K562 (cell line): ENCODE data around the gene SEC22C. TPM values are rescaled to one million over a fixed set of nuclear protein-coding genes. Genes with fewer than 3 reads are reported as not detected.

Experiments
- CBX2 ChIP-seq: fragments of 200-600 bp; sonication (generic); IDR thresholded peaks from one replicate; pipeline ENCODE4 v1.6.1; 2012; ENCODE audit warnings: mild to moderate bottlenecking, low read length, inconsistent platforms; ENCODE audit not compliant: insufficient read depth, poor library complexity, severe bottlenecking
- CREM ChIP-seq: IDR thresholded peaks from 2 replicates; pipeline ENCODE4 v1.6.1; 2014; ENCODE audit warnings: antibody characterized with exemption, low read depth
- ELF4 ChIP-seq: fragments of 450-650 bp; formaldehyde crosslinking; IDR thresholded peaks from 2 replicates; pipeline ENCODE4 v1.4.0; 2022; ENCODE audit warnings: missing genetic modification characterization
- ETV1 ChIP-seq: fragments of 450-650 bp; conservative IDR thresholded peaks from 2 replicates; pipeline ENCODE4 v1.6.1; 2016; ENCODE audit warnings: missing genetic modification characterization, control low read depth, low read depth, missing compliant biosample characterization
- GABPB1 ChIP-seq: sonication (generic); formaldehyde crosslinking; IDR thresholded peaks from 2 replicates; pipeline ENCODE4 v1.8.0; 2022; ENCODE audit warnings: mild to moderate bottlenecking, missing genetic modification reagents
- HDAC2 ChIP-seq: fragments of 450-650 bp; IDR thresholded peaks from 2 replicates; pipeline ENCODE4 v1.6.1; 2016; ENCODE audit warnings: mild to moderate bottlenecking
- HDGF ChIP-seq: fragments of 450-650 bp; IDR thresholded peaks from 2 replicates; pipeline ENCODE4 v1.6.1; 2016
- JUNB ChIP-seq: fragments of 450-650 bp; formaldehyde crosslinking; conservative IDR thresholded peaks from 2 replicates; pipeline ENCODE4 v1.4.0; 2020; ENCODE audit warnings: mild to moderate bottlenecking
- LEF1 ChIP-seq: fragments of 450-650 bp; IDR thresholded peaks from 2 replicates; pipeline ENCODE4 v1.6.1; 2016; ENCODE audit warnings: mild to moderate bottlenecking
- SMARCB1 ChIP-seq: IDR thresholded peaks from 2 replicates; pipeline ENCODE4 v1.6.1; 2011; ENCODE audit warnings: improper control_type of control experiment, low read depth; ENCODE audit not compliant: insufficient read length
- SMARCC2 ChIP-seq: fragments of 450-650 bp; IDR thresholded peaks from 2 replicates; pipeline ENCODE4 v1.6.1; 2017; ENCODE audit warnings: antibody characterized with exemption, moderate library complexity, mild to moderate bottlenecking, low read depth
- SPI1 ChIP-seq: IDR thresholded peaks from 2 replicates; pipeline ENCODE4 v1.6.1; 2011; ENCODE audit warnings: low read depth, low read length, control low read depth, borderline replicate concordance
- STAG1 ChIP-seq: sonication (generic); formaldehyde crosslinking; IDR thresholded peaks from 2 replicates; pipeline ENCODE4 v1.5.0; 2020; ENCODE audit warnings: missing genetic modification reagents, borderline replicate concordance
- SUPT5H ChIP-seq: fragments of 450-650 bp; IDR thresholded peaks from 2 replicates; pipeline ENCODE4 v1.6.1; 2016
- TAF7 ChIP-seq: fragments of 450-650 bp; IDR thresholded peaks from 2 replicates; pipeline ENCODE4 v1.6.1; 2016; ENCODE audit warnings: missing genetic modification characterization, missing compliant biosample characterization
- ZNF282 ChIP-seq: sonication (generic); formaldehyde crosslinking; IDR thresholded peaks from 2 replicates; pipeline ENCODE4 v1.8.1; 2023; ENCODE audit warnings: missing genetic modification reagents
- ZNF584 ChIP-seq: fragments of 200-800 bp; sonication (Bioruptor generic); IDR thresholded peaks from 2 replicates; pipeline ENCODE4 v1.6.1; 2016; ENCODE audit warnings: low read depth, mild to moderate bottlenecking, missing genetic modification characterization, missing compliant biosample characterization
- polyA plus RNA-seq, 8 experiments: library from polyadenylated mRNA; depleted of rRNA in 4 of 8; stranded (reverse) in 5 of 8; unstranded in 3 of 8; fragments of >200 nt; fragmentation: Nextera tagmentation in 2 of 8; fragmentation: Illumina TruSeq in 1 of 8; extraction: Ambion mirVana in 2 of 8; extraction: Trizol in 1 of 8; gene quantifications; 2 replicates each; pipeline versions ENCODE4 v1.2.1 to v1.2.3, GENCODE V29; 2011 to 2014; ENCODE audit warnings: inconsistent platforms in 1 of 8, missing spikeins in 1 of 8
- total RNA-seq, 7 experiments: library from RNA; depleted of rRNA in 6 of 7; stranded (reverse); fragments of >200 nt in 6 of 7; fragmentation: Illumina TruSeq in 2 of 7; extraction: Trizol in 2 of 7; gene quantifications; 2 replicates each; pipeline versions ENCODE4 v1.2.1 to v1.2.3, GENCODE V29; 2011 to 2021; ENCODE audit warnings: low replicate concordance in 1 of 7
- TF ChIP-seq, protein P1 (sequence below), 2 experiments: fragments of 450-650 bp in 1 of 2; sonication (generic) in 1 of 2; formaldehyde crosslinking; conservative IDR thresholded peaks; 2 replicates each; pipeline versions ENCODE4 v1.4.0 to v1.8.1; 2020 to 2022; ENCODE audit warnings: mild to moderate bottlenecking in 1 of 2, missing genetic modification reagents in 1 of 2
- TF ChIP-seq, protein P2 (sequence below): fragments of 450-650 bp; formaldehyde crosslinking; conservative IDR thresholded peaks from 2 replicates; pipeline ENCODE4 v1.4.0; 2022; ENCODE audit warnings: mild to moderate bottlenecking, missing genetic modification characterization
- TF ChIP-seq, protein P3 (sequence below): sonication (generic); formaldehyde crosslinking; IDR thresholded peaks from 2 replicates; pipeline ENCODE4 v1.8.1; 2023; ENCODE audit warnings: mild to moderate bottlenecking, missing genetic modification reagents
- TF ChIP-seq, protein P4 (sequence below): fragments of 250-450 bp; sonication (Bioruptor Pico); IDR thresholded peaks from 2 replicates; pipeline ENCODE4 v1.4.0; 2020; ENCODE audit warnings: borderline replicate concordance

Gene SEC22C
- total and polyA plus RNA-seq, 9 of the 15 experiments (the other 6 are each of a cell fraction or from before 2014, with no cell fraction given), result 35.6 to 68.4 (median 50.7) TPM

DNA sequence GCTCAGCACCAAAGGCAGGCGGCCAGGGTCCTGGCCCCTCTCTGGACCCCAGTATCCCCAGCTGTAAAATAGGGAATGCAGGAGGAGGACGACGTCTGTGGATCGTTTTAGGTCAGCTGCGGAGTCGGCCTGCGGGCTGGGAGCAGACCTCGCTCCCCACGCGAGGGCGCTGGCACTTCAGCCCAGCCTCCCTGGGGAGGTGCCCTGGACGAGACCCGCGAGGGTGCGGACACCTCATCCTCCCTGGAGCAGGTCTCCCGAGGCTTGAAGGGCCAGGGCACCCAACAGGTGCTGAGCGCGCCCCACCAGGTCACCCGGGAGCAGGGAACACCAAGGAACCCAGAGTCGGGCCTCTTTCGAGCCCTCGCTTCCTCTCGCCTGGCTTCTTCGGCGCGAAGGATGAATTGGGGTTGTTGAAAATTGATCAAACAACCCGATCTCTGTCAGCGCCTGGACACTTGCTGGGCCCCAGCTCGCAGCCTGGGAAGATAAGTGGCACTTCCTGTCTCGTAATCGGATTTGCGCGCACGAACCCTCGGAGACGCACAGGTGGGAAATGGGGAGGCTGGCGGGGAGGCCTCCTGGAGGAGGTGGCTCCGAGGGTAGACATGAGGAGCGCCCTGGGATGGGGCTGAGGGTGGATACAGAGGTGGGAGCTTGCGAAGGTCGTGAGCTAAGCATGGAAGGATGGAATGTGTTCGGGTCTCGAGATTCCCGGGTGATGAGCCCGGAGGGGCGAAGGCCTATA lies 79.9 kb downstream of the SEC22C start (continued):
- TF ChIP-seq ELF4 (CRISPR knock-in tag), result peak; percentile 57; the same call in 1 of the 2 replicates
- 0 out of 2 replicates have a peak, but pooled peaks have one; percentile 10 for TF ChIP-seq SPI1
- peak; percentile 66; the same call in 1 of the 2 replicates for TF ChIP-seq STAG1 (CRISPR knock-in tag)
- TF ChIP-seq LEF1, result no peak
- no peak for TF ChIP-seq HDAC2
- TF ChIP-seq GABPB1, result 0 out of 2 replicates have a peak, but pooled peaks have one; percentile 9
- TF ChIP-seq HDGF, result no peak
- TF ChIP-seq, protein P1, sequence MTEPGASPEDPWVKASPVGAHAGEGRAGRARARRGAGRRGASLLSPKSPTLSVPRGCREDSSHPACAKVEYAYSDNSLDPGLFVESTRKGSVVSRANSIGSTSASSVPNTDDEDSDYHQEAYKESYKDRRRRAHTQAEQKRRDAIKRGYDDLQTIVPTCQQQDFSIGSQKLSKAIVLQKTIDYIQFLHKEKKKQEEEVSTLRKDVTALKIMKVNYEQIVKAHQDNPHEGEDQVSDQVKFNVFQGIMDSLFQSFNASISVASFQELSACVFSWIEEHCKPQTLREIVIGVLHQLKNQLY (CRISPR knock-in tag; conservative IDR thresholded peaks at IDR 0.05), result no peak
- TF ChIP-seq SMARCB1, result no peak
- TF ChIP-seq TAF7 (tag), result no peak
- no peak for TF ChIP-seq JUNB (CRISPR knock-in tag)
- no peak for TF ChIP-seq CBX2
- TF ChIP-seq ZNF584 (CRISPR knock-in tag), result no peak
- 0 out of 2 replicates have a peak, but pooled peaks have one; percentile 32 for TF ChIP-seq SMARCC2
- 0 out of 2 replicates have a peak, but pooled peaks have one; percentile 2 for TF ChIP-seq CREM
- TF ChIP-seq, protein P2, sequence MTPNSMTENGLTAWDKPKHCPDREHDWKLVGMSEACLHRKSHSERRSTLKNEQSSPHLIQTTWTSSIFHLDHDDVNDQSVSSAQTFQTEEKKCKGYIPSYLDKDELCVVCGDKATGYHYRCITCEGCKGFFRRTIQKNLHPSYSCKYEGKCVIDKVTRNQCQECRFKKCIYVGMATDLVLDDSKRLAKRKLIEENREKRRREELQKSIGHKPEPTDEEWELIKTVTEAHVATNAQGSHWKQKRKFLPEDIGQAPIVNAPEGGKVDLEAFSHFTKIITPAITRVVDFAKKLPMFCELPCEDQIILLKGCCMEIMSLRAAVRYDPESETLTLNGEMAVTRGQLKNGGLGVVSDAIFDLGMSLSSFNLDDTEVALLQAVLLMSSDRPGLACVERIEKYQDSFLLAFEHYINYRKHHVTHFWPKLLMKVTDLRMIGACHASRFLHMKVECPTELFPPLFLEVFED (CRISPR knock-in tag), result peak; percentile 72; the same call in 1 of the 2 replicates
- TF ChIP-seq, protein P3, sequence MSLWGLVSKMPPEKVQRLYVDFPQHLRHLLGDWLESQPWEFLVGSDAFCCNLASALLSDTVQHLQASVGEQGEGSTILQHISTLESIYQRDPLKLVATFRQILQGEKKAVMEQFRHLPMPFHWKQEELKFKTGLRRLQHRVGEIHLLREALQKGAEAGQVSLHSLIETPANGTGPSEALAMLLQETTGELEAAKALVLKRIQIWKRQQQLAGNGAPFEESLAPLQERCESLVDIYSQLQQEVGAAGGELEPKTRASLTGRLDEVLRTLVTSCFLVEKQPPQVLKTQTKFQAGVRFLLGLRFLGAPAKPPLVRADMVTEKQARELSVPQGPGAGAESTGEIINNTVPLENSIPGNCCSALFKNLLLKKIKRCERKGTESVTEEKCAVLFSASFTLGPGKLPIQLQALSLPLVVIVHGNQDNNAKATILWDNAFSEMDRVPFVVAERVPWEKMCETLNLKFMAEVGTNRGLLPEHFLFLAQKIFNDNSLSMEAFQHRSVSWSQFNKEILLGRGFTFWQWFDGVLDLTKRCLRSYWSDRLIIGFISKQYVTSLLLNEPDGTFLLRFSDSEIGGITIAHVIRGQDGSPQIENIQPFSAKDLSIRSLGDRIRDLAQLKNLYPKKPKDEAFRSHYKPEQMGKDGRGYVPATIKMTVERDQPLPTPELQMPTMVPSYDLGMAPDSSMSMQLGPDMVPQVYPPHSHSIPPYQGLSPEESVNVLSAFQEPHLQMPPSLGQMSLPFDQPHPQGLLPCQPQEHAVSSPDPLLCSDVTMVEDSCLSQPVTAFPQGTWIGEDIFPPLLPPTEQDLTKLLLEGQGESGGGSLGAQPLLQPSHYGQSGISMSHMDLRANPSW (CRISPR knock-in tag), result 0 out of 2 replicates have a peak, but pooled peaks have one; percentile 34
- TF ChIP-seq ZNF282 (CRISPR knock-in tag), result no peak
- TF ChIP-seq ETV1 (tag), result no peak
- TF ChIP-seq, protein P4, sequence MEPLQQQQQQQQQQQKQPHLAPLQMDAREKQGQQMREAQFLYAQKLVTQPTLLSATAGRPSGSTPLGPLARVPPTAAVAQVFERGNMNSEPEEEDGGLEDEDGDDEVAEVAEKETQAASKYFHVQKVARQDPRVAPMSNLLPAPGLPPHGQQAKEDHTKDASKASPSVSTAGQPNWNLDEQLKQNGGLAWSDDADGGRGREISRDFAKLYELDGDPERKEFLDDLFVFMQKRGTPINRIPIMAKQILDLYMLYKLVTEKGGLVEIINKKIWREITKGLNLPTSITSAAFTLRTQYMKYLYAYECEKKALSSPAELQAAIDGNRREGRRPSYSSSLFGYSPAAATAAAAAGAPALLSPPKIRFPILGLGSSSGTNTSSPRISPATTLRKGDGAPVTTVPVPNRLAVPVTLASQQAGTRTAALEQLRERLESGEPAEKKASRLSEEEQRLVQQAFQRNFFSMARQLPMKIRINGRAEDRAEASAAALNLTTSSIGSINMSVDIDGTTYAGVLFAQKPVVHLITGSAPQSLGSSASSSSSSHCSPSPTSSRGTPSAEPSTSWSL (CRISPR knock-in tag), result no peak
- TF ChIP-seq SUPT5H, result no peak
